ENCODE results near the gene FGF3. TPM values are rescaled to one million over a fixed set of nuclear protein-coding genes. Genes with fewer than 3 reads are reported as not detected.

The FGF3 gene
- total RNA-seq, 1 experiment from 2014 or later, result not detected

GRCh38 chr11:69819541-69820070 is 390 bp upstream of the FGF3 start:
- Histone ChIP-seq H3K36me3 (ENCODE audit: low read depth, low read length) (no peaks in the 10 kb centered on the region), H3F3A (ENCODE audit: low read length, unreplicated experiment) (no peaks in the 10 kb centered on the region), H4K20me1 (ENCODE audit: low read length) (no peaks in the 10 kb centered on the region), H3K4me1 (ENCODE audit: insufficient read depth, low read length) (peaks cover 14% of the 10 kb centered on the region), H3K4me3 (ENCODE audit: low read length) (no peak overlapping the region), H3K27me3 (ENCODE audit: low read length) (peaks cover 60% of the 10 kb centered on the region), H3K4me2 (ENCODE audit: low read length) (no peak overlapping the region), H3K27ac (ENCODE audit: low read length) (no peak overlapping the region), H3K9ac (ENCODE audit: low read length) (no peak overlapping the region), H2AFZ (ENCODE audit: low read length) (no peak overlapping the region), H3K9me2 (replicated peaks; ENCODE audit: low read length) (no peaks in the 10 kb centered on the region), H3K79me2 (ENCODE audit: low read length) (no peaks in the 10 kb centered on the region), H3K9me3 (ENCODE audit: low read length) (no peaks in the 10 kb centered on the region)
- TF ChIP-seq EZH2phosphoT487 (IDR thresholded peaks at IDR 0.05; ENCODE audit: borderline replicate concordance, low read length), result no peak
- TF ChIP-seq EZH2 (IDR thresholded peaks at IDR 0.05; ENCODE audit: low read length, unreplicated experiment), result peak; percentile 81
- TF ChIP-seq CTCF (conservative IDR thresholded peaks at IDR 0.05; ENCODE audit: low read depth, low read length), result no peak
- ChIA-PET CTCF (no interaction called here), POLR2A (ENCODE audit: unreplicated experiment) (no interaction called here)
- BruUV-seq (replicated peaks), result no TSS peak
- no peak for ATAC-seq
- intact Hi-C loops (cut with micrococcal nuclease), result no loop called here
- no peak for DNase-seq

- H3K79me2 ChIP-seq (ENCODE audit: low read length), result no peaks in the 10 kb centered on the region
- H3K27me3 ChIP-seq (ENCODE audit: low read length), result peaks cover 60% of the 10 kb centered on the region
- no TSS peak for BruUV-seq (replicated peaks)
- no peak overlapping the region for H3K9ac ChIP-seq (ENCODE audit: low read length)
- no peak for DNase-seq
- H3K4me3 ChIP-seq (ENCODE audit: low read length), result peak overlapping the region; percentile 65
- no peaks in the 10 kb centered on the region for H3F3A ChIP-seq (ENCODE audit: low read length, unreplicated experiment)
- CTCF ChIA-PET, result no interaction called here
- POLR2A ChIA-PET (ENCODE audit: unreplicated experiment), result no interaction called here
- H3K27ac ChIP-seq (ENCODE audit: low read length), result no peak overlapping the region
- no peaks in the 10 kb centered on the region for H4K20me1 ChIP-seq (ENCODE audit: low read length)
- intact Hi-C loops (cut with micrococcal nuclease), result no loop called here
- H3K4me1 ChIP-seq (ENCODE audit: insufficient read depth, low read length), result peaks cover 13% of the 10 kb centered on the region; the same call in 1 of the 2 replicates
- ATAC-seq, result no peak; the same call in 1 of the 2 replicates
- H3K36me3 ChIP-seq (ENCODE audit: low read depth, low read length), result no peaks in the 10 kb centered on the region
- peak overlapping the region; percentile 79 for H2AFZ ChIP-seq (ENCODE audit: low read length)
- peak; percentile 4 for TF ChIP-seq EZH2 (IDR thresholded peaks at IDR 0.05; ENCODE audit: low read length, unreplicated experiment)
- no peak for TF ChIP-seq EZH2phosphoT487 (IDR thresholded peaks at IDR 0.05; ENCODE audit: borderline replicate concordance, low read length)
- no peak for TF ChIP-seq CTCF (conservative IDR thresholded peaks at IDR 0.05; ENCODE audit: low read depth, low read length)
- H3K9me3 ChIP-seq (ENCODE audit: low read length), result no peaks in the 10 kb centered on the region
- peak overlapping the region; percentile 94 for H3K4me2 ChIP-seq (ENCODE audit: low read length)
- no peaks in the 10 kb centered on the region for H3K9me2 ChIP-seq (replicated peaks; ENCODE audit: low read length)
Measured at GRCh38 chr11:69818231-69818602, 999 bp downstream of the FGF3 start.
